ENCODE data around the gene KLHL6.
A peak's percentile ranks its signal among the peaks of the same experiment; 100 is the strongest.
"Not testable (repeated sequence)": the region's sequence is repeated elsewhere in the genome, so short reads cannot be mapped to it uniquely, and the experiment has no call there.

Gene KLHL6

GRCh38 chr3:183532620-183533411 lies 22.7 kb downstream of the KLHL6 start:
- H3K4me1 ChIP-seq (ENCODE audit: insufficient read depth, low read length), result peaks cover 13% of the 10 kb centered on the region
- no peaks in the 10 kb centered on the region for H3K9me3 ChIP-seq (ENCODE audit: control insufficient read depth, insufficient read depth, low read length)
- peak overlapping the region; percentile 4; the same call in 1 of the 2 replicates for H3K9ac ChIP-seq (ENCODE audit: low read depth, low read length)
- H3K36me3 ChIP-seq (ENCODE audit: insufficient read depth, low read length), result no peaks in the 10 kb centered on the region

DNA sequence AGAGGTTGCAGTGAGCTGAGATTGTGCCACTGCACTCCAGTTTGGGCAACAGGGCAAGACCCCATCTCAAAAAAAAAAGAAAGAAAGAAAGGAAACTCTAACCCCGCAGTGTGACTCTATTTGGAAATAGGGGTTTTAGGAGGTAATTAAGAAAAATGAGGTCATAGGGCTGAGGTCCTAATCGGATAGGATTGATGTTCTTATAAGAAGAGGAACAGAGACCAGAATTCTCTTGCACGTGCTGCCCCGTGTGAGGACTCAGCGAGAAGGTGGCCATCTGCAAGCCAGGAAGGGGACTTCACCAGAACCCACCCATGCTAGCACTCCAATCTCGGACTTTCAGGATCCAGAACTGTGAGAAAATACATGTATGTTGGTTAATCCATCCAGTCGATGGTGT lies 25.8 kb downstream of the KLHL6 start:
- H3K9ac ChIP-seq (ENCODE audit: low read depth, low read length), result no peak overlapping the region
- no peaks in the 10 kb centered on the region for H3K9me3 ChIP-seq (ENCODE audit: control insufficient read depth, insufficient read depth, low read length)
- H3K4me1 ChIP-seq (ENCODE audit: insufficient read depth, low read length), result peaks cover 10% of the 10 kb centered on the region
- H3K36me3 ChIP-seq (ENCODE audit: insufficient read depth, low read length), result no peaks in the 10 kb centered on the region

GRCh38 chr3:183529185-183529584 lies 26.3 kb downstream of the KLHL6 start:
- peaks cover 10% of the 10 kb centered on the region for H3K4me1 ChIP-seq (ENCODE audit: insufficient read depth, low read length)
- H3K36me3 ChIP-seq (ENCODE audit: insufficient read depth, low read length), result no peaks in the 10 kb centered on the region
- no peak overlapping the region for H3K9ac ChIP-seq (ENCODE audit: low read depth, low read length)
- no peaks in the 10 kb centered on the region for H3K9me3 ChIP-seq (ENCODE audit: control insufficient read depth, insufficient read depth, low read length)

DNA sequence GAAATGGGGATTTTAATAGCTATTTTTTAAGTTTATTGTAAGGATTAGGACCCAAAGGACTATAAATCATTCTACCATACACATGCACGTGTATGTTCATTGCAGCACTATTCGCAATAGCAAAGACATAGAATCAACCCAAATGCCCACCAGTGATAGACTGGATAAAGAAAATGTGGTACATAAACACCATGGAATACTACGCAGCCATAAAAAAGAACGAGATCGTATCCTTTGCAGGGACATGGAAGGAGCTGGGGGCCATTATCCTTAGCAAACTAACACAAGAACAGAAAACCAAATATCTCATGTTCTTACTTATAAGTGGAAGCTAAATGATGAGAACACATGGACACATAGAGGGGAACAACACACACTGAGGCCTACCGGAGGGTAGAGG lies 26.7 kb downstream of the KLHL6 start:
- not testable (repeated sequence) for H3K9ac ChIP-seq (ENCODE audit: low read depth, low read length); H3K4me1 ChIP-seq (ENCODE audit: insufficient read depth, low read length); H3K9me3 ChIP-seq (ENCODE audit: control insufficient read depth, insufficient read depth, low read length); H3K36me3 ChIP-seq (ENCODE audit: insufficient read depth, low read length)

DNA sequence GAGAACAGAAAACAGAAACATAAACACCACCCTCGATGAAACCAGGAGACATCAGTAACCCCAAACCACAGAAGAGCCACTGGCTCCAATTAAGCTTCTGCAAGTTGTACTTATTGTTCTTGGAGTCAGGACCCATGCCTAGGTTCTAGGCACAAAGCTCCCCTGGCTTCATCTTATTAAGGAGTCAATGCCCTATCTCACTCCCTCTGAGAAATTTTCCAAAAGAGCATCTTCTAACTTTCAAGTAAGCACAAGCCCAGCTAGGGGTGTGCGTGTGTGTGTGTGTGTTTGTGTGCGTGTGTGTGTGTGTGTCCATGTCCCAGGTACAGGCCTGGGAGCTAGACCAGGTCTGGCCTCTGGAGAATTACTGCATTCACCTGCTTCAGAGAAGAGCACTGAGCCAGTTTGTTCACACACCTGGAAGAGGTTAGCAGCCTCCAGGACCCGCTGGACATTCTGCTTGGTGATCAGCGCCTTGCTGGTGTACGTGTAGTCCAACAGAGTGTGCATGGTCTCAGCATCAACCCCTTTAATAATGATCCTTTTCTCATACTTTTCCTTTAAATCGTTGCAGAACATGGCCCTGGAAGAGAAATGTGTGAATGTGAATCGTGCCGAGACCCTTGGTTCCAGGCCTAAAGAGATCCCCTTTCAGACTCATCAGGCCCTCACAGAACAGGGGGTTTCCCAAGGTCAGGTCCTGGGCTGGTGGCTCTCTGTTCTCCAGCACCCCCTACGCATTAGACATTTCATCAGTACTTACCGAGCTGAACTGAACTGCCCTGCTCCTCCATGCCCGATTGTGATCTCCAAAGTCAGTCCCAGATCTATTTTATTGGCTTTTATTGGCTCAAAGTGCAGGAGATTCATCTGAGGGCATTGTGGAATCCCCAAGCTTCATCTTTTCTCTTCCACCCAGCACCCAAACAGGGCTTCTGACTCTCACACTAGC lies 27.8 kb downstream of the KLHL6 start:
- Histone ChIP-seq H3K4me1 (ENCODE audit: insufficient read depth, low read length) (peaks cover 3% of the 10 kb centered on the region; the same call in 1 of the 2 replicates), H3K36me3 (ENCODE audit: insufficient read depth, low read length) (no peaks in the 10 kb centered on the region), H3K9me3 (ENCODE audit: control insufficient read depth, insufficient read depth, low read length) (no peaks in the 10 kb centered on the region), H3K9ac (ENCODE audit: low read depth, low read length) (no peak overlapping the region)

DNA sequence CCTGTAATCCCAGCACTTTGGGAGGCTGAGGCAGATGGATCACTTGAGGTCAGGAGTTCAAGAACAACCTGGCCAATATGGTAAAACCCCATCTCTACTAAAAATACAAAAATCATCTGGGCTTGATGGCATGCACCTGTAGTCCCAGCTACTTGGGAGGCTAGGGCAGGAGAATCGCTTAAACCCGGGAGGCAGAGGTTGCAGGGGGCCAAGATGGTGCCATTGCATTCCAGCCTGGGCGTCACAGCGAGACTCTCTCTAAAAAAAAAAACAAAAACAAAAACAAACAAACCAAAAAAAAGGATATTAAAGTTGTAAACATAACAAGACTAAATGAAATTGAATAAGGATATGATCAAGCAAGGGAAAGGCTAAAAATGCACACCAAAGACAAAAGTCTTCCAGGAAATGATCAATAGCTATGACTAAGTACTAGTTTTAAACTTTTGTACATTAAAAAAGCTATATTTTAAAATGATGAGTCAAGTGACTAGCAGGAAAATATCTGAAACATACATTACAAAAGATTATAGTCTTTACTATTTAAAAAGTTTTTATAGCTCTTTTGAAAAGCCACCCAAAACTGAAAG lies 28.6 kb downstream of the KLHL6 start:
- H3K9me3 ChIP-seq (ENCODE audit: control insufficient read depth, insufficient read depth, low read length), result no peaks in the 10 kb centered on the region
- no peaks in the 10 kb centered on the region for H3K36me3 ChIP-seq (ENCODE audit: insufficient read depth, low read length)
- no peaks in the 10 kb centered on the region for H3K4me1 ChIP-seq (ENCODE audit: insufficient read depth, low read length)
- no peak overlapping the region for H3K9ac ChIP-seq (ENCODE audit: low read depth, low read length)

- Histone ChIP-seq H3K9me3 (ENCODE audit: control insufficient read depth, insufficient read depth, low read length) (no peaks in the 10 kb centered on the region), H3K4me1 (ENCODE audit: insufficient read depth, low read length) (no peaks in the 10 kb centered on the region), H3K9ac (ENCODE audit: low read depth, low read length) (no peak overlapping the region), H3K36me3 (ENCODE audit: insufficient read depth, low read length) (no peaks in the 10 kb centered on the region)
Observed at GRCh38 chr3:183524476-183524875, 31.0 kb downstream of the KLHL6 start.

DNA sequence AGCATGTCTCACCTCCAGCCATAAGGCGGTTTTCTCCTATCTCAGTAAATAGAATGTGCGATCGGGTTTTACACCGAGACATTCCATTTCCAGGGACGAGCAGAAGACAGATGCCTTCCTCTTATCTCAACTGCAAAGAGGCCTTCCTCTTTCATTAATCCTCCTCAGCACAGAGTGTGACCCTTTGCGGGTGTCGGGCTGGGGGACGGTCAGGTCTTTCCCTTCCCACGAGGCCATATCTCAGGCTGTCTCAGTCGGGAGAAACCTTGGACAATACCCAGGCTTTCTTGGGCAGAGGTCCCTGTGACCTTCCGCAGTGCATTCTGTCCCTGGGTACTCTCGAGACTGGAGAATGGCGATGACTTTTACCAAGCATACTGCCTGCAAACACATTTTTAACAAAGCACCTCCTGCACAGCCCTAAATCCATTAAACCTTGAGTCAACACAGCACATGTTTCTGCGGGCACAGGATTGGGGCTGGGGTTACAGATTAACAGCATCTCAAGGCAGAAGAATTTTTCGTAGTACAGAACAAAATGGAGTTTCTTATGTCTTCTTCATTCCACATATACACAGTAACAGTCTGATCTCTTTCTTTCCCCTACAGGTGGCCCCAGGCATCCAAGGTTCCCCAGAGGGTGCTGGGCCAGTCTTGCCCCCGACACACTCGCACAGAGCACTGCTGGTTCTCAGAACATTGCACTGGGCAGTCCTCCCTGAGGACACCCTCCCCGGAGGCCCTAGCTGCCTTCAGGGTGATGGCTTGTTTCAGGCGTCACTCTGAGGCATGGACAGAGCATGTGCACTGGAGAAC lies 34.6 kb downstream of the KLHL6 start:
- H3K9ac ChIP-seq (ENCODE audit: low read depth, low read length); H3K9me3 ChIP-seq (ENCODE audit: control insufficient read depth, insufficient read depth, low read length); H3K4me1 ChIP-seq (ENCODE audit: insufficient read depth, low read length); H3K36me3 ChIP-seq (ENCODE audit: insufficient read depth, low read length): not testable (repeated sequence)

DNA sequence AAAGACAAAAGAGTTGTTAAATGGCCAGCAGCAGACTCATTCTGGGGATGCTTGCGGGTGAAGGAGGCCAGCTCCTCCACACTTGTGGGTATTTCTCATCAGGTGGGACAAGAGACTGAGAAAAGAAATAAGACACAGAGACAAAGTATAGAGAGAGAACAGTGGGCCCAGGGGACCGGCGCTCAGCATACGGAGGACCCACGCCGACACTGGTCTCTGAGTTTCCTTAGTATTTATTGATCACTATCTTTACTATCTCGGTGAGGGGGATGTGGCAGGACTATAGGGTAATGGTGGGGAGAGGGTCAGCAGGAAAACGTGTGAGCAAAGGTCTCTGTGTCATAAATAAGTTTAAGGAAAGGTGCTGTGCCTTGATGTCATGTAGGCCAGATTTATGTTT lies 35.2 kb downstream of the KLHL6 start:
- not testable (repeated sequence) for H3K9me3 ChIP-seq (ENCODE audit: control insufficient read depth, insufficient read depth, low read length); H3K36me3 ChIP-seq (ENCODE audit: insufficient read depth, low read length); H3K9ac ChIP-seq (ENCODE audit: low read depth, low read length); H3K4me1 ChIP-seq (ENCODE audit: insufficient read depth, low read length)

- Histone ChIP-seq H3K36me3 (ENCODE audit: insufficient read depth, low read length) (no peaks in the 10 kb centered on the region), H3K9ac (ENCODE audit: low read depth, low read length) (no peak overlapping the region), H3K4me1 (ENCODE audit: insufficient read depth, low read length) (no peaks in the 10 kb centered on the region), H3K9me3 (ENCODE audit: control insufficient read depth, insufficient read depth, low read length) (no peaks in the 10 kb centered on the region)
Observed at GRCh38 chr3:183519891-183520290, 35.6 kb downstream of the KLHL6 start.

- Histone ChIP-seq H3K9me3 (ENCODE audit: control insufficient read depth, insufficient read depth, low read length) (no peaks in the 10 kb centered on the region), H3K4me1 (ENCODE audit: insufficient read depth, low read length) (no peaks in the 10 kb centered on the region), H3K36me3 (ENCODE audit: insufficient read depth, low read length) (no peaks in the 10 kb centered on the region), H3K9ac (ENCODE audit: low read depth, low read length) (no peak overlapping the region)
Observed at GRCh38 chr3:183518491-183519251, 36.8 kb downstream of the KLHL6 start.

DNA sequence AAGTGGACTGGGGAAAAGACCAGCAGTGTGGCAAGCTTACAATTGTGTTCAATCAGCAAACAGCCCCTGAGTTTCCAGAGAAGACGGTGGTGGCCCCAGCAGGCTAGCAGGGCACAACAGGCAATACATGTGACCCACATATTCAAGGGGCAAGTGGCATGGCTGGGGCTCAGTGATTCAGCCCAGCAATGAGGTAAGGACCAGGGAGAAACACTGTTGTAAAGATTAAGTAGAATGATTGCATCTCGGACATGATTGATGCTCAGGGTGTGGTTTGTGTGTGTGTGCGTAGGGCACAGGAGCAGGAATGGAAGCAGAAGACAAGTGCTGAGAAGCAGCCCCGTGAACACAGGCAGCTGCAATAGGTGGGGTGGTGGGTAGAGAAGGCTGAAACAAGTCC lies 37.9 kb downstream of the KLHL6 start:
- Histone ChIP-seq H3K36me3 (ENCODE audit: insufficient read depth, low read length) (no peaks in the 10 kb centered on the region), H3K9me3 (ENCODE audit: control insufficient read depth, insufficient read depth, low read length) (no peaks in the 10 kb centered on the region), H3K9ac (ENCODE audit: low read depth, low read length) (no peak overlapping the region), H3K4me1 (ENCODE audit: insufficient read depth, low read length) (no peaks in the 10 kb centered on the region)

- no peaks in the 10 kb centered on the region for H3K4me1 ChIP-seq (ENCODE audit: insufficient read depth, low read length)
- no peak overlapping the region for H3K9ac ChIP-seq (ENCODE audit: low read depth, low read length)
- H3K36me3 ChIP-seq (ENCODE audit: insufficient read depth, low read length), result no peaks in the 10 kb centered on the region
- no peaks in the 10 kb centered on the region for H3K9me3 ChIP-seq (ENCODE audit: control insufficient read depth, insufficient read depth, low read length)
Observed at GRCh38 chr3:183515968-183516851, 39.3 kb downstream of the KLHL6 start.

Data from ES-I3 (cell line).